ENCODE measurements around the gene NBEAL2. TPM values are rescaled to one million over a fixed set of nuclear protein-coding genes. Genes with fewer than 3 reads are reported as not detected.

NBEAL2 gene
- total and polyA plus RNA-seq, 10 of the 15 experiments (the other 5 are each of a cell fraction or from before 2014, with no cell fraction given) = 0.07 to 127 (median 29.4) TPM

- SMC1A ChIA-PET (ENCODE audit: uncharacterized antibody, unreplicated experiment) = interaction anchor here (1.0 to 17.2 kb wide), 9 partner anchors 8 to 87 kb away, joined by 3 to 298 read pairs (median 6); partner anchors contain the start of gene NBEAL2
- RAD21 ChIA-PET (ENCODE audit: unreplicated experiment) = interaction anchor here (2.7 to 7.0 kb wide), 5 partner anchors 9 to 31 kb away, joined by 7 to 48 read pairs (median 18); partner anchors contain the start of gene NBEAL2
- Histone ChIP-seq H3K4me2 (ENCODE audit: control insufficient read depth, insufficient read depth) (no peak overlapping the region), H4K20me1 (ENCODE audit: control insufficient read depth, insufficient read depth) (peaks cover 2% of the 10 kb centered on the region; the same call in 1 of the 2 replicates), H3K9ac (ENCODE audit: control insufficient read depth, insufficient read depth, low read length) (no peak overlapping the region), H2AFZ (ENCODE audit: control insufficient read depth, low read depth, low read length) (no peak overlapping the region), H3K27me3 (replicated peaks in 1 of 2; ENCODE audit: control insufficient read depth in 2 of 2, insufficient read depth in 2 of 2, low read length in 1 of 2) (no peaks in the 10 kb centered on the region), H3K9me3 (replicated peaks; ENCODE audit: control insufficient read depth, insufficient read depth, low read length) (no peaks in the 10 kb centered on the region), H3K4me3 (no peak overlapping the region), H3K79me2 (ENCODE audit: control insufficient read depth, insufficient read depth, low read length) (peaks cover 96% of the 10 kb centered on the region), H3K4me1 (ENCODE audit: control insufficient read depth, insufficient read depth, low read length) (peaks cover 82% of the 10 kb centered on the region), H3K36me3 (ENCODE audit: control insufficient read depth in 2 of 2, insufficient read depth in 2 of 2, low read length in 1 of 2) (peaks cover 4 to 9% of the 10 kb centered on the region in 2 experiments; a peak in 3 of 4 replicates), H3K27ac (ENCODE audit: control insufficient read depth, insufficient read depth) (peak overlapping the region; percentile 49)
- WGBS (ENCODE audit: insufficient coverage, insufficient replicate concordance, low lambda C conversion rate, missing lambda C conversion rate) = 54% methylated on average over 11 of the region's 11 CpGs
- no peak for TF ChIP-seq HDAC6 (IDR thresholded peaks at IDR 0.05; ENCODE audit: unreplicated experiment)
- TF ChIP-seq NR2C2 (IDR thresholded peaks at IDR 0.05; ENCODE audit: borderline replicate concordance, control insufficient read depth, insufficient read length, low read depth) = no peak
- no peak for TF ChIP-seq BCLAF1 (IDR thresholded peaks at IDR 0.05)
- no peak for TF ChIP-seq ZNF687 (IDR thresholded peaks at IDR 0.05)
- no peak for TF ChIP-seq SPI1 (IDR thresholded peaks at IDR 0.05; ENCODE audit: borderline replicate concordance, insufficient read depth, low read depth, low read length)
- TF ChIP-seq CUX1 (IDR thresholded peaks at IDR 0.05; ENCODE audit: insufficient replicate concordance, low read depth, low read length) = no peak
- TF ChIP-seq RAD51 (IDR thresholded peaks at IDR 0.05) = no peak
- FAIRE-seq (no peak), DNase-seq (ENCODE audit: low read depth, low spot score) (no peak), ATAC-seq (no peak)
- intact Hi-C loops (cut with micrococcal nuclease; ENCODE audit: unreplicated experiment) = no loop called here
- POLR2A ChIA-PET = interaction anchor here (0.6 to 1.9 kb wide), 8 partner anchors 8 to 332 kb away, joined by 3 to 15 read pairs (median 4); no protein-coding TSS in a partner anchor
- no TSS peak for BruUV-seq (replicated peaks)
- in situ Hi-C loops (cut with MboI) = no loop called here
- CTCF ChIA-PET = interaction anchor here (1.2 to 5.4 kb wide), 5 partner anchors 10 to 31 kb away, joined by 3 to 31 read pairs (median 5); no protein-coding TSS in a partner anchor
Observed at GRCh38 chr3:46957092-46957820, 22.2 kb upstream of the NBEAL2 start.

All from GM12878 (cell line).